Neural cell (in vitro differentiated cells): ENCODE measurements around the gene ACAP1.

Experiments used
- EP300 ChIP-seq: fragments of 450-650 bp; conservative IDR thresholded peaks from 2 replicates; pipeline ENCODE4 v1.6.1; 2014; ENCODE audit warnings: antibody characterized with exemption, mild to moderate bottlenecking, moderate library complexity; ENCODE audit not compliant: poor library complexity, severe bottlenecking
- MXI1 ChIP-seq: fragments of 450-650 bp; conservative IDR thresholded peaks from 2 replicates; pipeline ENCODE4 v1.6.1; 2014; ENCODE audit warnings: antibody characterized with exemption, mild to moderate bottlenecking; ENCODE audit not compliant: poor library complexity, severe bottlenecking
- POLR2AphosphoS5 ChIP-seq: IDR thresholded peaks from 2 replicates; pipeline ENCODE4 v1.6.1; 2012
- RAD21 ChIP-seq: fragments of 450-650 bp; conservative IDR thresholded peaks from 2 replicates; pipeline ENCODE4 v1.6.1; 2014; ENCODE audit warnings: antibody characterized with exemption, mild to moderate bottlenecking, moderate library complexity
- TF ChIP-seq, protein P1 (sequence below): fragments of 450-650 bp; IDR thresholded peaks from 2 replicates; pipeline ENCODE4 v1.5.1; 2014; ENCODE audit warnings: antibody characterized with exemption, mild to moderate bottlenecking, moderate library complexity; ENCODE audit not compliant: poor library complexity, severe bottlenecking

DNA sequence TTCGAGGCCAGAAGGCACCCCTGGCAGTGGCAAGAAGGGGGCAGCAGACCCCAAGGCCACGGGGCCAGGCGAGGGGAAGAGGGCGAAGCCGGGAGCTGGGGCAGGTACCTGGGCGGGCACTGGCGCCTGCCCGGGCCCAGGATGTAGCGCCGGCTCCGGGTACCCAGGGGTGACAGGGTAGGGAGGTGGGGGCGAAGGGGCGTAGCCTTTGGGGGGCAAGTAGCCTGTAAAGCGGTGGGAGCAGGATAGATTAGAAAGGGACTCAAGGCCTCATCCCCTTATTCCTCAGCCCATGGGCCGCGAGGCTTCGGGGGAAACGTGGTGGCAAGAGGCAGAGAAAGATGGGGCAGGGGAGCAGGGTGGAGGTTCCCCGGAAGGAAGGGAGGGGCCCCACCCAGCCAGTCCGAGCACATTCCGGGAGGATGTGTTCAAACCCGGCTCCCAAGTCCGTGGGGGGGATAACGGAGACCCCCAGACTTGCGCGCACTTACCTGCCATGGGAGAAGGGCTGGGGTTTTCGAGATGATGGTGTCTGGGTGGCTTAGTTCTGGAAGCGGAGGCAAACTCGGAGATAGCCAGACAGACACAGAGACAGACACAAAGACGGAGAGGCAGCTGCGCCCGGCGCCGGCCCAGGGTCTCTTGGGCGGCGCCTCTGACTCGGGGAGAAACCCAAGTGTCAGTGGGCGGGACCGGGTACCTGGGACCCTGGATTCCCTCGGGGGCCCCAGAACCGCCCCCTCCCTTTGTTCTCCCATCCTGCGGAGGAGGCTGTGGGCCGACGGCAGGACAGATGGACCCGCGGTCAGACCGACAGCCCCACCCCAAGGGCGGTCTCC is 57.5 kb downstream of the ACAP1 start:
- TF ChIP-seq, protein P1, sequence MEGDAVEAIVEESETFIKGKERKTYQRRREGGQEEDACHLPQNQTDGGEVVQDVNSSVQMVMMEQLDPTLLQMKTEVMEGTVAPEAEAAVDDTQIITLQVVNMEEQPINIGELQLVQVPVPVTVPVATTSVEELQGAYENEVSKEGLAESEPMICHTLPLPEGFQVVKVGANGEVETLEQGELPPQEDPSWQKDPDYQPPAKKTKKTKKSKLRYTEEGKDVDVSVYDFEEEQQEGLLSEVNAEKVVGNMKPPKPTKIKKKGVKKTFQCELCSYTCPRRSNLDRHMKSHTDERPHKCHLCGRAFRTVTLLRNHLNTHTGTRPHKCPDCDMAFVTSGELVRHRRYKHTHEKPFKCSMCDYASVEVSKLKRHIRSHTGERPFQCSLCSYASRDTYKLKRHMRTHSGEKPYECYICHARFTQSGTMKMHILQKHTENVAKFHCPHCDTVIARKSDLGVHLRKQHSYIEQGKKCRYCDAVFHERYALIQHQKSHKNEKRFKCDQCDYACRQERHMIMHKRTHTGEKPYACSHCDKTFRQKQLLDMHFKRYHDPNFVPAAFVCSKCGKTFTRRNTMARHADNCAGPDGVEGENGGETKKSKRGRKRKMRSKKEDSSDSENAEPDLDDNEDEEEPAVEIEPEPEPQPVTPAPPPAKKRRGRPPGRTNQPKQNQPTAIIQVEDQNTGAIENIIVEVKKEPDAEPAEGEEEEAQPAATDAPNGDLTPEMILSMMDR = peak; percentile 48
- TF ChIP-seq EP300 (no peak), RAD21 (peak; percentile 47), MXI1 (peak; percentile 23), POLR2AphosphoS5 (peak; percentile 1)
